A549 treated with ZK216348 at 1 μM for 4 hours (cell line): ENCODE measurements around the gene NKX2-1. TPM values are rescaled to one million over a fixed set of nuclear protein-coding genes. Genes with fewer than 3 reads are reported as not detected.

Experiments used
- total RNA-seq: library from RNA; stranded (reverse); fragments of 200-300 nt; extraction: Qiagen RNA extraction; gene quantifications from 5 replicates; pipeline ENCODE4 v1.2.3, GENCODE V29; 2022; ENCODE audit warnings: low read depth

Gene NKX2-1
- total RNA-seq, result 0.11 TPM in 1 of 5 replicates, not detected in the others

GRCh38 chr14:36519431-36520321 is at the start of gene NKX2-1:
Gene NKX2-1, minus strand, starts transcription at chr14:36520232. Its CDS starts 103 bp downstream, at chr14:36520129.

Other genes with a start within 250 kb of the NKX2-1 start
- gene MBIP, start 199.6 kb downstream of the NKX2-1 start, total RNA-seq, result 11.3 to 21.2 TPM (median 15.2 TPM) in 5 replicates
- 1.4 to 4.5 TPM (median 3.9 TPM) in 5 replicates for gene NKX2-8, start 62.4 kb upstream of the NKX2-1 start, total RNA-seq
- gene PAX9, start 141.6 kb upstream of the NKX2-1 start, total RNA-seq, result 2.6 to 3.7 TPM (median 2.8 TPM) in 5 replicates